Brain microvascular endothelial cell (primary cell): ENCODE results near the gene KNSTRN.
A peak's percentile ranks its signal among the peaks of the same experiment; 100 is the strongest.

Experiments used
- DNase-seq: peaks from one replicate; pipeline ENCODE4 v3.0.0-alpha.2; 2020
- H3K27ac ChIP-seq: fragments of 250-450 bp; sonication (Bioruptor Pico); 2 replicates; pipeline ENCODE4 v1.5.1; 2020; ENCODE audit warnings: mild to moderate bottlenecking, moderate library complexity
- H3K27me3 ChIP-seq: fragments of 250-450 bp; sonication (Bioruptor Pico); replicated peaks from 2 replicates; pipeline ENCODE4 v1.5.1; 2020; ENCODE audit warnings: mild to moderate bottlenecking
- H3K36me3 ChIP-seq: fragments of 250-450 bp; sonication (Bioruptor Pico); replicated peaks from 2 replicates; pipeline ENCODE4 v1.5.1; 2020; ENCODE audit warnings: mild to moderate bottlenecking
- H3K4me3 ChIP-seq: 2 replicates; pipeline ENCODE4 v1.5.1; 2011; ENCODE audit warnings: low read depth, mild to moderate bottlenecking, control low read depth, low read length, moderate library complexity
- CTCF ChIP-seq: IDR thresholded peaks from 2 replicates; pipeline ENCODE4 v1.5.1; 2011; ENCODE audit warnings: low read depth, mild to moderate bottlenecking, moderate library complexity, low read length, control low read depth, inconsistent platforms; ENCODE audit errors: missing control alignments
- in situ Hi-C: cut with HindIII; loops from 2 replicates; pipeline ENCODE4 v1.10.0; 2017; ENCODE audit warnings: low sequenced_read_pairs, low pct_ligation_motif_present

The KNSTRN gene

GRCh38 chr15:40416056-40416455 lies 33.5 kb downstream of the KNSTRN start:
- DNase-seq, result no peak
- H3K36me3 ChIP-seq, result peaks cover 45% of the 10 kb centered on the region
- no peak overlapping the region for H3K4me3 ChIP-seq
- in situ Hi-C loops, result no loop called here
- H3K27me3 ChIP-seq, result no peaks in the 10 kb centered on the region
- H3K27ac ChIP-seq, result no peak overlapping the region
- TF ChIP-seq CTCF, result no peak

- H3K36me3 ChIP-seq, result peaks cover 26% of the 10 kb centered on the region
Measured at GRCh38 chr15:40418126-40418525, 35.6 kb downstream of the KNSTRN start.

GRCh38 chr15:40420071-40420713 lies 37.7 kb downstream of the KNSTRN start:
- in situ Hi-C loops, result no loop called here
- TF ChIP-seq CTCF, result no peak
- Histone ChIP-seq H3K4me3 (no peak overlapping the region), H3K36me3 (peaks cover 10% of the 10 kb centered on the region), H3K27me3 (no peaks in the 10 kb centered on the region), H3K27ac (no peak overlapping the region)
- no peak for DNase-seq

More at GRCh38 chr15:40418126-40418525, 35.6 kb downstream of the KNSTRN start:
- no peak for DNase-seq
- no peaks in the 10 kb centered on the region for H3K27me3 ChIP-seq
- H3K4me3 ChIP-seq, result no peak overlapping the region
- no peak overlapping the region for H3K27ac ChIP-seq
- in situ Hi-C loops, result no loop called here
- no peak for TF ChIP-seq CTCF

GRCh38 chr15:40420793-40421192 lies 38.3 kb downstream of the KNSTRN start:
- in situ Hi-C loops, result no loop called here
- Histone ChIP-seq H3K4me3 (no peak overlapping the region), H3K27ac (no peak overlapping the region), H3K27me3 (no peaks in the 10 kb centered on the region), H3K36me3 (peaks cover 7% of the 10 kb centered on the region)
- DNase-seq, result no peak
- no peak for TF ChIP-seq CTCF

- Histone ChIP-seq H3K27me3 (no peaks in the 10 kb centered on the region), H3K4me3 (no peak overlapping the region), H3K27ac (no peak overlapping the region), H3K36me3 (peaks cover 7% of the 10 kb centered on the region)
- TF ChIP-seq CTCF, result peak; percentile 95
- in situ Hi-C loops, result no loop called here
- DNase-seq, result peak; percentile 35
Measured at GRCh38 chr15:40421246-40422157, 39.0 kb downstream of the KNSTRN start.
